HL-60 (cell line): Measurements from ENCODE around the gene NFIX.

Experiments used
- DNase-seq, 2 experiments: peaks; one replicate each; pipeline ENCODE4 v3.0.0-alpha.2; 2010 to 2020; ENCODE audit warnings: low read depth in 1 of 2, low spot score in 1 of 2
- H3K27ac ChIP-seq: fragments of 250-450 bp; sonication (Bioruptor Pico); replicated peaks from 2 replicates; pipeline ENCODE4 v1.5.1; 2020; ENCODE audit warnings: mild to moderate bottlenecking, moderate library complexity
- H3K27me3 ChIP-seq: fragments of 250-450 bp; sonication (Bioruptor Pico); 2 replicates; pipeline ENCODE4 v1.5.1; 2021; ENCODE audit warnings: mild to moderate bottlenecking, moderate library complexity; ENCODE audit not compliant: insufficient read depth, poor library complexity, severe bottlenecking
- H3K4me3 ChIP-seq: replicated peaks from 2 replicates; pipeline ENCODE4 v1.5.1; 2011; ENCODE audit warnings: mild to moderate bottlenecking, control low read depth, low read length; ENCODE audit not compliant: insufficient read depth
- CTCF ChIP-seq: IDR thresholded peaks from one replicate; pipeline ENCODE4 v1.5.1; 2011; ENCODE audit warnings: low read length, control low read depth, inconsistent platforms; ENCODE audit not compliant: insufficient read depth
- GABPA ChIP-seq: IDR thresholded peaks from 2 replicates; pipeline ENCODE4 v1.6.1; 2012; ENCODE audit warnings: low read depth
- POLR2AphosphoS5 ChIP-seq: IDR thresholded peaks from 2 replicates; pipeline ENCODE4 v1.6.1; 2012; ENCODE audit warnings: low read depth
- SPI1 ChIP-seq: IDR thresholded peaks from 2 replicates; pipeline ENCODE4 v1.6.1; 2012; ENCODE audit warnings: low read depth, mild to moderate bottlenecking, borderline replicate concordance
- TF ChIP-seq, protein P1 (sequence below): IDR thresholded peaks from 2 replicates; pipeline ENCODE4 v1.6.1; 2012; ENCODE audit warnings: low read depth; ENCODE audit not compliant: insufficient replicate concordance

Gene NFIX

DNA sequence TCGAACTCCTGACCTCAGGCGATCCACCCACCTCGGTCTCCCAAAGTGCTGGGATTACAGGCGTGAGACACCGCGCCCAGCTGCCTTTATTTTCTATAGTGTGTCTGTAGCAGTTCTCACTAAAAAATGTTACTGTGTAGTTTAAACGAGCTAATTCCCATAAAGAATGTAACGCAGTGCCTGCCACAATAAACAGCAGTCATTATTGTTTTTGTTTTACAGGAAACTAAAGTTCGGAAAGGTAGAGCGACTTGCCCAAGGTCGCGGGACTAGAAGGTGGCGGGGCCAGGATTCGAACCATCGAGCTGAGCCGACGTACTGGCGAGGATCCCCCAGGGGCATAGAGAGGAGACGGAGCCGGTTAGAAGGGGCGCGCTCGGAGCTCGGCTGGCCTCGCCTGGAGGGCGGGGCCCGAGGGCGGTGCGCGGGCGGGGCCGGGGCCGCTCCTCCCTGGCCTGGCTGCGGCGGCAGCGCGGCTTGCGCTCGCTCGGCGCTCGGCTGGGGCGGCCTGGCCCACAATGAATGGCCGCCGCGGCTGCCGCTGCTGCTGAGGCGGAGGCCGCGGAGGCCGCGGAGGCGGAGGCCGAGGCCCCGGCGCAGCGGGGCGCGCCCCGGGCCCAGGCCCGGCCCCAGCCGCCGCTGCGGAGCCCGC, 122.6 kb downstream of the NFIX start, which contains the start of gene NACC1:
Gene NACC1 (plus strand): TSS at position 493 of the 652 bp plus-strand sequence. CDS start 16,944 bp downstream, outside the sequence.
- TF ChIP-seq POLR2AphosphoS5 (no peak), GABPA (no peak; the same call in 1 of the 2 replicates), SPI1 (no peak), CTCF (no peak)
- TF ChIP-seq, protein P1, sequence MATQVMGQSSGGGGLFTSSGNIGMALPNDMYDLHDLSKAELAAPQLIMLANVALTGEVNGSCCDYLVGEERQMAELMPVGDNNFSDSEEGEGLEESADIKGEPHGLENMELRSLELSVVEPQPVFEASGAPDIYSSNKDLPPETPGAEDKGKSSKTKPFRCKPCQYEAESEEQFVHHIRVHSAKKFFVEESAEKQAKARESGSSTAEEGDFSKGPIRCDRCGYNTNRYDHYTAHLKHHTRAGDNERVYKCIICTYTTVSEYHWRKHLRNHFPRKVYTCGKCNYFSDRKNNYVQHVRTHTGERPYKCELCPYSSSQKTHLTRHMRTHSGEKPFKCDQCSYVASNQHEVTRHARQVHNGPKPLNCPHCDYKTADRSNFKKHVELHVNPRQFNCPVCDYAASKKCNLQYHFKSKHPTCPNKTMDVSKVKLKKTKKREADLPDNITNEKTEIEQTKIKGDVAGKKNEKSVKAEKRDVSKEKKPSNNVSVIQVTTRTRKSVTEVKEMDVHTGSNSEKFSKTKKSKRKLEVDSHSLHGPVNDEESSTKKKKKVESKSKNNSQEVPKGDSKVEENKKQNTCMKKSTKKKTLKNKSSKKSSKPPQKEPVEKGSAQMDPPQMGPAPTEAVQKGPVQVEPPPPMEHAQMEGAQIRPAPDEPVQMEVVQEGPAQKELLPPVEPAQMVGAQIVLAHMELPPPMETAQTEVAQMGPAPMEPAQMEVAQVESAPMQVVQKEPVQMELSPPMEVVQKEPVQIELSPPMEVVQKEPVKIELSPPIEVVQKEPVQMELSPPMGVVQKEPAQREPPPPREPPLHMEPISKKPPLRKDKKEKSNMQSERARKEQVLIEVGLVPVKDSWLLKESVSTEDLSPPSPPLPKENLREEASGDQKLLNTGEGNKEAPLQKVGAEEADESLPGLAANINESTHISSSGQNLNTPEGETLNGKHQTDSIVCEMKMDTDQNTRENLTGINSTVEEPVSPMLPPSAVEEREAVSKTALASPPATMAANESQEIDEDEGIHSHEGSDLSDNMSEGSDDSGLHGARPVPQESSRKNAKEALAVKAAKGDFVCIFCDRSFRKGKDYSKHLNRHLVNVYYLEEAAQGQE = no peak
- peak within 1 kb of the TSS; percentile 84 for H3K27ac ChIP-seq
- no peaks in the 10 kb centered on the region for H3K27me3 ChIP-seq
- H3K4me3 ChIP-seq = peak within 1 kb of the TSS; percentile 98
- DNase-seq = peak; percentile 75 to 89

DNA sequence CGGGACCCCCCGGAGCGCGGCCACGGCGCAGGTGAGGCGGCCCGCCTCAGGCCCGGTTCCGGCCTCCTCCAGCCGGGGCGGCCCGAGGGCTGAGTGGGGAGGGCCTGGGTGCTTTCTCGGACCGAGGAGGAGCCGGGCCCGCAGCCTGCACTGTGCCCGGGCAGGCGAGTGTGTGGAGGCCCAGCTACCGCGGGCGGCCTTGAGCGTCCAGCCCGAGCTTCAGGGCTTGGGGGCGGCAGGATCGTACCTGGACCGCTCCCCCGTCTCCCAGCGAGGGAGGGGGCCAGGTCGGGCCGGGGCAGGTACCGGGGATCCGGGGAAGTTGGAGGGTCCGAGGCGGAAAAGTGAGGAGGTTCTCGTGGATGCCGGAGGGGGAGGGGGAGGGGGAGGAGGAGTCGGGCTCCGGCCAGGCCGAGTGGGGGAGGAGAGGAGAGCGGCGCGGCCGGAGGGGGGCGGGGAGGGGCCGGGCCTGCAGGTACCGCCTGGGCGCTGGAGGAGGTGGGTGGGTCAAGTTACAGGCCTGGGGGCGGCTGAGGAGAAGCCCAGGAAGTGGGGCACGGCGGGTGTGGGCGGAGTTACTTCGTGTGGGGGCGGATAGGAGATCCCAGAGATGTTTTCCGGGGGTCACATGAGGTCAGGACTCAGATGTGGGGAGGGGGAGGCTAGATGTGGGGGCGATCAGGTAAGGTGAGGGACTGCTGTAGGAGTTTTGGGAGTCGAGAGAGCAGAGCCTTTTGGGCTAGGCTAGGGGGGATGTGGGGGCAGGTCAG, 123.3 kb downstream of the NFIX start:
- DNase-seq = peak; percentile 25 to 63
- Histone ChIP-seq H3K27ac (peak overlapping the region; percentile 84), H3K27me3 (no peaks in the 10 kb centered on the region), H3K4me3 (peak overlapping the region; percentile 94)
- TF ChIP-seq, protein P1 = no peak
- 0 out of 2 replicates have a peak, but pooled peaks have one; percentile 16 for TF ChIP-seq POLR2AphosphoS5

GRCh38 chr19:13119627-13120026, 124.4 kb downstream of the NFIX start:
- TF ChIP-seq POLR2AphosphoS5 = no peak
- TF ChIP-seq SPI1 = no peak
- TF ChIP-seq GABPA = no peak
- no peak for TF ChIP-seq CTCF
- TF ChIP-seq, protein P1 = no peak
- no peak for DNase-seq
- Histone ChIP-seq H3K4me3 (no peak overlapping the region), H3K27me3 (no peaks in the 10 kb centered on the region), H3K27ac (no peak overlapping the region)
